Chondrocyte (in vitro differentiated cells): Measurements from ENCODE around the gene TMEM120B. TPM values are rescaled to one million over a fixed set of nuclear protein-coding genes. Genes with fewer than 3 reads are reported as not detected.
A peak's percentile ranks its signal among the peaks of the same experiment; 100 is the strongest.
"Not testable (repeated sequence)": the region's sequence is repeated elsewhere in the genome, so short reads cannot be mapped to it uniquely, and the experiment has no call there.

Experiments
- DNase-seq: peaks from one replicate; pipeline ENCODE4 v3.0.0; 2021; ENCODE audit warnings: mixed read lengths, low spot score
- H3K27ac Mint-ChIP-seq: one replicate; pipeline ENCODE4 v1.8.0; 2021; ENCODE audit warnings: mild to moderate bottlenecking, moderate library complexity, mixed read lengths; ENCODE audit not compliant: unreplicated experiment
- H3K27me3 Mint-ChIP-seq: 2 replicates; pipeline ENCODE4 v1.8.0; 2021; ENCODE audit warnings: low read depth, mixed read lengths
- H3K36me3 Mint-ChIP-seq: 2 replicates; pipeline ENCODE4 v1.8.0; 2021; ENCODE audit warnings: low read depth, mixed read lengths
- H3K4me1 Mint-ChIP-seq: 2 replicates; pipeline ENCODE4 v1.8.0; 2021; ENCODE audit warnings: low read depth, mild to moderate bottlenecking, mixed read lengths
- H3K4me3 Mint-ChIP-seq: one replicate; pipeline ENCODE4 v1.8.0; 2021; ENCODE audit warnings: mild to moderate bottlenecking, moderate library complexity, mixed read lengths; ENCODE audit not compliant: unreplicated experiment
- H3K9me3 Mint-ChIP-seq: 2 replicates; pipeline ENCODE4 v1.8.0; 2021; ENCODE audit warnings: low read depth, mixed read lengths
- CTCF ChIP-seq: fragments of 200-600 bp; sonication (generic); IDR thresholded peaks from 2 replicates; pipeline ENCODE4 v1.5.0; 2021; ENCODE audit warnings: antibody characterized with exemption, mild to moderate bottlenecking, moderate library complexity
- total RNA-seq: library from RNA; stranded (reverse); gene quantifications from 3 replicates; pipeline ENCODE4 v1.2.1, GENCODE V29; 2021

The TMEM120B gene
- total RNA-seq, 1 donor from 2014 or later = 15.3 TPM

GRCh38 chr12:121751749-121752351 lies 39.3 kb downstream of the TMEM120B start:
- no peak for DNase-seq
- H3K27me3 Mint-ChIP-seq = no peaks in the 10 kb centered on the region
- peaks cover 5% of the 10 kb centered on the region for H3K36me3 Mint-ChIP-seq
- no peak overlapping the region for H3K27ac Mint-ChIP-seq
- H3K4me1 Mint-ChIP-seq = peaks cover 11% of the 10 kb centered on the region
- H3K4me3 Mint-ChIP-seq = no peak overlapping the region
- H3K9me3 Mint-ChIP-seq = no peaks in the 10 kb centered on the region
- TF ChIP-seq CTCF = no peak

DNA sequence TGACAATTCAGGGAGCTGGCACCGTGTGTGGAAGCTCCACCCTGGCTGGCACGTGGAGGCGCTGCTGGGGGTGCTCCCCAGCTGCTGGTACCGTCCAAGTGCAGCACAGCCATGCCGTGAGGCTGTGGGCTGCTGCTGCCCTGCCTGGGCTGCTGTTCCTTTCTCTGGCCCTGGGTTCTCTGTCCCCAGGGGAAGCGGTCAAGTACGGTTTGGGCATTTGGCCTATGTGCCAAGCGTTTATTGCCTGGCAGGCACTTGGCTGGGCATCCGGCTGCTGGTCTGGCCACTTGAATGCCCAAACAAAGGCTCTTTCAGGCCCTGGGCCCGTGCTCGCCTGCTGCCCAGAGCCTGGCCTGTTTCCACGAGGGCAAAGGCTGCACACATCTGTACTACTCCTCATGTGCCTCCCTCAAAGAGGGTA lies 41.3 kb downstream of the TMEM120B start:
- H3K4me3 Mint-ChIP-seq = no peak overlapping the region
- no peaks in the 10 kb centered on the region for H3K9me3 Mint-ChIP-seq
- H3K27me3 Mint-ChIP-seq = no peaks in the 10 kb centered on the region
- no peak for DNase-seq
- H3K27ac Mint-ChIP-seq = no peak overlapping the region
- peaks cover 7% of the 10 kb centered on the region for H3K36me3 Mint-ChIP-seq
- TF ChIP-seq CTCF = no peak
- H3K4me1 Mint-ChIP-seq = peaks cover 4% of the 10 kb centered on the region

- H3K27me3 Mint-ChIP-seq = no peaks in the 10 kb centered on the region
Observed at GRCh38 chr12:121754836-121755235, 42.3 kb downstream of the TMEM120B start.

DNA sequence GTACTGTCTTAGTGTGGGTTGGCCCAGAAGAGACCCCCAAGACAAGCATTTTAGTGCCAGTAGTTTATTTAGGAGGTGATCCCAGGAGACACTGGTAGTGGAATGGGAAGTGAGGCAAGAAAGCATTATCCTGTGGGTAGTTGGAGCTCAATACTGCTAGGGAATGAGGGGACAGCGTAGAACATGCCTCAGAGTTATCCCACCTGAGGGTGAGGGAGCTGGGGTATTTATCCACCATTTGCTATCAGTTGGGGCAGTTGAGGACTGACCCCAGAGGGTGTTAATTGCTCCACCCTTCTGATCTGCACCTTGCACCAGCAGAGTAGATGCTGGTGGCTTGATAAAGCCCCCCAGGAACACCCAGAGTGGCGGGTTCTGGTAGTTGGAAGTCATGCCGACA lies 43.0 kb downstream of the TMEM120B start:
- H3K4me1 Mint-ChIP-seq = no peaks in the 10 kb centered on the region
- no peak for DNase-seq
- H3K27me3 Mint-ChIP-seq = no peaks in the 10 kb centered on the region
- H3K4me3 Mint-ChIP-seq = no peak overlapping the region
- no peak overlapping the region for H3K27ac Mint-ChIP-seq
- H3K36me3 Mint-ChIP-seq = peaks cover 8% of the 10 kb centered on the region
- TF ChIP-seq CTCF = no peak
- no peaks in the 10 kb centered on the region for H3K9me3 Mint-ChIP-seq

More at GRCh38 chr12:121754836-121755235, 42.3 kb downstream of the TMEM120B start:
- TF ChIP-seq CTCF = no peak
- peaks cover 8% of the 10 kb centered on the region for H3K36me3 Mint-ChIP-seq
- H3K4me3 Mint-ChIP-seq = no peak overlapping the region
- H3K27ac Mint-ChIP-seq = no peak overlapping the region
- H3K4me1 Mint-ChIP-seq = no peaks in the 10 kb centered on the region
- no peaks in the 10 kb centered on the region for H3K9me3 Mint-ChIP-seq
- no peak for DNase-seq

GRCh38 chr12:121758536-121758935 lies 46.0 kb downstream of the TMEM120B start:
- H3K4me3 Mint-ChIP-seq, H3K9me3 Mint-ChIP-seq, H3K27ac Mint-ChIP-seq, H3K27me3 Mint-ChIP-seq, DNase-seq: not testable (repeated sequence)
- peaks cover 13% of the 10 kb centered on the region for H3K4me1 Mint-ChIP-seq
- H3K36me3 Mint-ChIP-seq = peaks cover 11% of the 10 kb centered on the region

DNA sequence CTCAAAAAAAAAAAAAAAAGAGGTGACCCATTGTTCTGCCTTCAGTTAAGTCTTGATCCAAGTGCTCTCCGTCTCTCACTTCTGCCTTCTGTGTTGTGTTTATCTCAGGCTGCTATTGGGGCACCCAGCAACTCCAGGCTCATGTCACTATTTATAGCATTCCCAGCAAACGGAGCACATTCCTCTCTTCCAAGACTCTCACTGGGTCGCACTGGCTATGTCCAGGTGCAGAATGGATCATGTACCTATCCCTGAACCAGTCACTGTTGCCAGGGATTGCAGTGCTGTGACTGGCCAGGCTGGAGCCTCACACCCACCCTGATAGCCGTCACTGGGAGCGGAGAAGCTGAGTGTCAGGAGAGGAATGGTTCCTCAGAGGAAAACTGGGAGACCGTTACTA lies 49.7 kb downstream of the TMEM120B start:
- Mint-ChIP-seq H3K27ac (peak overlapping the region; percentile 65), H3K4me1 (peaks cover 19% of the 10 kb centered on the region), H3K9me3 (no peaks in the 10 kb centered on the region), H3K36me3 (peaks cover 7% of the 10 kb centered on the region), H3K27me3 (no peaks in the 10 kb centered on the region), H3K4me3 (no peak overlapping the region)
- no peak for TF ChIP-seq CTCF
- no peak for DNase-seq
